Right lung (tissue), 5 donors: ENCODE measurements around the gene ASPG. TPM values are rescaled to one million over a fixed set of nuclear protein-coding genes. Genes with fewer than 3 reads are reported as not detected.

Experiments used
- DNase-seq, 2 donors: peaks; one replicate each; pipeline ENCODE4 v3.0.0-alpha.2; 2013
- polyA plus RNA-seq, 5 donors: library from polyadenylated mRNA; unstranded; fragments of 120-200 nt; gene quantifications; one replicate each; pipeline versions ENCODE4 v1.2.1 to v1.2.3, GENCODE V29; 2013; ENCODE audit warnings: inconsistent platforms in 1 of 5, low replicate concordance in 1 of 5; ENCODE audit not compliant: insufficient read length in 5 of 5, insufficient read depth in 1 of 5

ASPG gene
- polyA plus RNA-seq, 5 donors: 8.3 to 27.2 (median 15.8) TPM

DNA sequence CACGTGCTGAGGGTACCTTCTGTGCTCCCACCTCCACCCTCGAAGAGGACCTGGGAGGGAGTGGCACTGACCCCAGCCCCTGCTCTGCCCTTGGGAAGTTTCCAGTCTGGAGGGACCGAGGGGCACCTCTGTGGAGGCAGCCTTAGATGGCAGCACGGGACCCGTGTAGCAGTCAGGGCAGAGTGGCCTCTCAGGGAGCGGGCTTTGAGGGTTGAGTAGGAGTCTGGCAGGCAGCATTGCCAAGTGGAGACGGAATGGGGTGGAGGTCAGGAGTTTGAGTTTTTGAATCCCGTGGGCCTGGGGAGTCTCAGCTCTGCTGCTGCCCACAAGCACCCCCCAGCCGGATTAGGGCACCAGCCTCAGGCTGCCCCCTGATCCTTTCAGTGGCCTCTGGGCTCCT lies 74.5 kb downstream of the ASPG start:
- DNase-seq: no peak

DNA sequence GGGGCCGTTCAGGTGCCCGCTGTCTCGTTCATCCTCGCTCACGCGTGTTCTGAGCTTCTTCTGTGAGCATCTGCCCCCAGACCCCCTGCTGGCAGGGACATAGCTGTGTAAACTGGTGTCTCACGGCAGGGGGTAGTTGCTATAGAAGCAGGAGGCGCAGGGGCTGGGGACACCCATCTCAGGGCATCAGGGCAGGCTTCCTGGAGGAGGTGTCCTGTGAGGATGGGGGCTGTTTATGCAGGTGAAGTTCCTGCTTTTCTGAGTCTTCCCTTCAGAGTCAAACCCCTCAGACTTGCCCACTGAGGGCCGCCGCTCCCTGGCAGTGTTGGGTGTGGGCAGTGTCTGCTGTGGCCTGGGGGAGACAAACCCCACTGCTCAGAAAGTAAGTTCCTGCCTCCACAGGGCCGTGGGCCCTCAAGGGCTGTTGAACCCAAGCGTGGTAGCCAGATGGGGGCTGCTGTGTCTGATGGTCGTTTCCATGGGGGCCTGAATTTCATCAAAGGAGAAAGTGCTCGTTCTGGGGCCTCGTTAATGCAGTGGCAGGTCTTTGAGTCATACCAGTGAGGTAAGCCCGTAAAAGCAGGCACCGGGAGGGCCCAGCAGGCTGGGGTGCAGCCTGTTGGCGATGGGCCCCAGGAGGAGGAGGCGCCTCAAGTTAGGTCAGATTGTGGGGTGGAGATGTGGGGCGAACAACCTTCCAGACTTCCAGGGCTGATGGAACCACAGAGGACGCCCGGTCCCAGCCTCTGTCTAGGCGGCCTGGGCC lies 76.3 kb downstream of the ASPG start:
- no peak for DNase-seq

DNA sequence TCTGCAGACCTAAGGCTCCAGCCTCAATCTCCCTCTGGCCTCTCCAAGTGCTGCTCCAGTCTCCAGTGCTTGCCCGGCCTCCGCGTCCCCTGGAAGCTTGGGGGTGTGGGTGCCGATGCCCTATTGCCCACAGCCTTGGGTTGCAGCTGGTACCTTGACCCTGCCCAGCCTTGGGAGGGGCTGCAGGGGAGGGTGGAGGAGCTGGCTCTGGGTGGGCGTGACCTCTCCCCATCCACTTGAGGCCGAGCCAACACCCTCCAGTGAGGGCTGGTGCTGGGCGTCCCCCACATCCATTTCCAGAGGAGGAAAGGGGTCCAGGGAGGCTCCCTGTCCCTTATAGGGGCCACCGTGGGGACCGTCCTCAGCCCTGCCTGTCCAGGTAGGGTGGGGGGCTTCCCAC lies 77.0 kb downstream of the ASPG start:
- no peak for DNase-seq

DNA sequence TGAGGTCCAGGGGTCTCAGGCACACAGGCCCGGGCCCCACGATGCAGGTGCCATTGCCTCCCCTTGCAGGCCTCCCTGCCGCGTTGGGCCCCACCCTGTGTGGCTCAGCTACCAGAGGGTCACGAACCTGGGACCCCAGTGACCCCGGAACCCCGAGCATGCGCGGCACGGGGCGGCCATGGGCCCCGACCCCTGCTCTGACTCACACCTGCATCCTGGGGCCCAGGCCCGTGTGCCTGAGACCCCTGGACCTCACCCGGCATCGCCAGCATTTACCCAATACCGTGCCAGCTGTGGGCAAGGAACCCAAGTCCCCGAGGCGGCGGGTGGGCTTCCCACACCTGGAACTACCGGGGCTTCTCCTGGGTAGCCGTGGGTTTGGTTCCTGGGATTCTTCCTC lies 78.0 kb downstream of the ASPG start:
- no peak for DNase-seq

- no peak for DNase-seq
Measured at GRCh38 chr14:104164041-104164440, 78.5 kb downstream of the ASPG start.

- DNase-seq: no peak
Measured at GRCh38 chr14:104164512-104164911, 79.0 kb downstream of the ASPG start.

Other genes with a start within 250 kb of the ASPG start
- 10 to 100 TPM; 50.3 to 72.7 (median 61.6) TPM for gene PPP1R13B, start 238.1 kb upstream of the ASPG start, polyA plus RNA-seq
- gene TDRD9, start 157.2 kb upstream of the ASPG start, polyA plus RNA-seq: 1 to 10 TPM in 4 of 5 donors, under 1 TPM in 1; 0.24 to 2.3 (median 1.6) TPM
- gene RD3L, start 143.2 kb upstream of the ASPG start, polyA plus RNA-seq: under 1 TPM in 3 of 5 donors, not detected in 2; 0.12 to 0.25 (median 0.21) TPM
- gene KIF26A, start 52.9 kb downstream of the ASPG start, polyA plus RNA-seq: 10 to 100 TPM; 10.5 to 29.6 (median 13.1) TPM